GM19193 (cell line): ENCODE data around the gene ST3GAL3.

ENCODE experiments used
- POLR2A ChIP-seq: IDR thresholded peaks from 4 replicates; pipeline ENCODE4 v1.6.1; 2011; ENCODE audit not compliant: insufficient read depth, insufficient read length; ENCODE audit errors: extremely low read depth

The ST3GAL3 gene

DNA sequence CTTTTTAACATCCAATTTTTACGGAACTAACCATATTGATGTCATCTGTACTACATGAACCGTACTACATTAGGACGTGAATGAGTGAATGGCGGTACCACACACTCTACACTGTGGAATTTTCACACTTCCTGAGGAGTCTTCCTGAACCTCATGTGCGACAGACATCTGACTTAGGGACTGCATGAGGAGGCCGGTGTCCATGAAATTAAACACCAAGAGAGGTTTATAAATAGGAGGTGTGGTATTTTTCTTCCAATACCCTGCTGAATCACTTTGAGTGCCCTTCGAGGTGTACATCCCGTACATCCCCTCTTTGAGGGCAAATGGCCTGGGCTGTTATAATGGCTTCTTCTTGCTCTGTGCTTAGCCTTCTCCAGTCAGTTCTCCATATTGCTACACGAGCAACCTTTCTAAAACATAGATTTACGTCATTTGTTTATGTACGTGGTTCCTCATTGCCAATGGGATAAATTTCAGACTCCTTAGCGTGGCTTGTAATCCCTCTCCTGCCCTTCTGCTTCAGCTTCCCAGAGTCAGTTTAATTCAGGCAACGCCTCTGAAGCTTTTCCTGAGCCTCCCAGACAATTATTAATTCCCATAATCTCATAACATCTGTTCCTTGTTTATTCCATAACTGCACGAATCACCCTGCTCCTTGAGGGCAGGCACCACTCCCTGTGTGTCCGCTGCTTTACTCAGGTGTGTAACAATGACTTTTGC, 9.4 kb downstream of the ST3GAL3 start:
- TF ChIP-seq POLR2A: no peak

DNA sequence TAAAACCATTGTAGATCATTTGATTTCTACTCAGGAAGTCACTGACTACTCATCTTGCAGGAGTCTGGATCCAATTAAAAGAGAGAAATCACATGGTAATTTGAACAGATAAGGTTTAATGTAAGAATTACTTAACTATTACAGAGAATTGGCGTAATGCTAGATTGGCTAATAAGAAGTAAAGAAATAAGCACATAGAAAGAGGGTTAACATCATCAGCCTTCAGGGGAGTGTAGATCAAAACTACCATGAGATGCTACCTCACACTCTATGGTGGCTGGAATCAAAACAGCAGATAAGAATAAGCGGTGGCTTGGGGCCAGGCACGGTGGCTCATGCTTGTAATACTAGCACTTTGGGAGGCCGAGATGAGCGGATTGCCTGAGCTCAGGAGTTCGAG, 11.7 kb downstream of the ST3GAL3 start:
- no peak for TF ChIP-seq POLR2A

DNA sequence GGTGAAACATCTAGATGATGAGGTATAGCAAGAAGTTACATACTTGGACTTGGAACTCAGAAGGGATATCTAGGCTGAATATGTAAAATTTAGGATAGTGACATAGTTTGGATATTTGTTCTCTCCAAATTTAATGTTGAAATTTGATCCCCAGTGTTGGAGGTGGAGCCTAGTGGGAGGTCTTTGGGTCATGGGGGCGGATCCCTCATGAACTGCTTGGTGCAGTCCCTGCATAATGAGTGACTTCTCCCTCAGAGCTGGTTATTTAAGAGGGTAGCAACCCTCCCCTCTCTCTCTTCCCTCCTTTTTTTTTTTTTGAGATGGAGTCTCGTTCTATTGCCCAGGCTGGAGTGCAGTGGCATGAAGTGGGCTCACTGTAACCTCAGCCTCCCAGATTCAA, 15.5 kb downstream of the ST3GAL3 start:
- no peak for TF ChIP-seq POLR2A

DNA sequence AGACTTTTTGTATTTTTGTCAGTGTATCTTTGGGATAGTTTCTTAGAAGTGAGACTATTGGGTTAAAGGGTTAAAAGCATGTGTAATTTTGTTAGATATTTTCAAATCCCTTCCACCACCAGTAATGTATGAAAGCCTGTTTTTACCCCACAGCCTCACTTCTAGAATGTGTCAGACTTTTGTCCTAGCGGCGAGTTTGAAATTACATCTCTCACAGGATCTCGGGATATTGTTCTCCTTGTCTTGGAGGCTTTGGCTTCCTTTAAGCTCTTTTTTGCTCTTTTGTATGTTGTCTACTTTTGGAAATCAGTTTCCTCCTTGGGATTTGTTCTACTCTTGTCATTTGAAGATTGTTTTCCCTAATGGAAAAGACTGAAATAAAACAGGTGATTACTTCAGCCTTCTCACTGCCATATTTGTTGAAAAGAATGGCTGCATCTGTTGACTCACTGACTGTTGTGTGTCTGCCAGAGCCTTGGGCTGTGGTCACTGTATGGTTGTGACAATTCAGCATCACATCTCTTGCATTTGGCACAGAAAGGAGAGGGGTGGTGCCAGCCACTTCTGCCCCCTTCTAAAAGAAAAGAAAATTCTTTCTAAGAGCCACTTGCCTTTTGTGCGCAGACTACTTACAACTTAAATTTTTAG, 22.6 kb downstream of the ST3GAL3 start:
- TF ChIP-seq POLR2A: no peak

DNA sequence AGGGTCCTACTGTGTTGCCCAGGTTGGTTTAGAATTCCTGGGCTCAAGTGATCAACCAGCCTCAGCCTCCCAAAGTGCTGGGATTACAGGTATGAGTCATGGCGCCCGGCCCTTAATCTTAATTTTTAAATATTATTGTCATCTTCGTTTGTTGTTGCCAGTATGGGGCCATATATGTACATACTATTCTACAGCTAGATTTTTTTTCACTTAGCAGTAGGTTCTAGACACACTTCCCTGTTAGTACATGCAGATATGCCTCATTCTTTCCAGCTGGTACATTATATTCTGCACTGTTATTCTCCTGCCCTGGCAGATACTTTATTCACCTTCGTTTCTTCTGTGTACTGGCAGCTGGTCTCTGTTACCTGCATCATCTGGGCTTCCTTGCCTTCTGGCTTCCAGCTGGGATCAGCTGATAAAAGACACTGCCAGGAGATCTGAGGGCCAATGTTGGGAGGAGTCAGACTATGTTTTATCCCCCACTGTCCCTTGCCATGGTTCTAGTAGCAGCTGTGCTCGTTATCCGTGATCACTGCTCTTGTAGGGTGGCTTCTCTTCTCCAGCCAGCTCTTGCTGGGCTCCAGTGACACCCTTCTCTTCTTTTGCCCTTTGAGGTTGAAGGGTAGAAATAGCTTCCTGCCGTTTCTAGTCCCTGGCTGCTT, 24.7 kb downstream of the ST3GAL3 start:
- no peak for TF ChIP-seq POLR2A

DNA sequence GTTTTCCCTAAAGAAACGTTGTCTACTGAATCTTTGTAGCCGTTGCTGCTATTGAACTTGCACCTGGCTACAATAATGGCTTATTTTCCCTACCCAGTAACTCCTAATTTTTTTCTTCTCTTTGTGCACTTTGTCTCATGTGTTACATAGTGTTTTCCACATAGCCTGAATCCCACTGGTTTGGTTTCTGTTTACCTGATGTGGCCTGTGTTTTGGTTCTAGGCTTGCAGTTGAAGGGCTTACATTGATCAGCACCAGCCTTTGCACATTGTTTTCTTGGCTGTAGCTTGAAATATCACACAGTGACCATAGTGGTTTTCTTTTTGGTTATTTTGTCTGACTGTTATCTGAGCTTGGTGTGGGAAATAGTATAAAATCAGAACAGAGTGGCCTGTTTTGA, 29.5 kb downstream of the ST3GAL3 start:
- TF ChIP-seq POLR2A: no peak

DNA sequence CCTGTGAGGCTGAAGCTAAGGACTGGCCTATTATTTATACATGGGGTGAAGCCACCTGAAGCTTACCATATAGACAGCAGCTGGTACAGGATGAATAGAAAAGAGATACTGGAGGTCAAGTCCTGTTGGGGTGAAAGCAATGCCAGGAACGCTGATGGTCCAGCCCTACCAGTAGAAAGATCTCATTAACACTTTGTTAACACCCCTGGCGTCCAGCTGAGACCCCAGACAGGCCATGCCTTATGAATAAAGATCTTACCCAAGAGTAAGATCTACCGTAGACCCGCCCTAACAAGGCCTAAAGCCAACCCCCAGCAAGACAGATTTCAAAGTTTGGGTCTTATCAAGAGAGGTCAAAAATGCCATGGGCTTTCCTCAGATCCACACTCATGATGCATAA, 34.7 kb downstream of the ST3GAL3 start:
- no peak for TF ChIP-seq POLR2A

DNA sequence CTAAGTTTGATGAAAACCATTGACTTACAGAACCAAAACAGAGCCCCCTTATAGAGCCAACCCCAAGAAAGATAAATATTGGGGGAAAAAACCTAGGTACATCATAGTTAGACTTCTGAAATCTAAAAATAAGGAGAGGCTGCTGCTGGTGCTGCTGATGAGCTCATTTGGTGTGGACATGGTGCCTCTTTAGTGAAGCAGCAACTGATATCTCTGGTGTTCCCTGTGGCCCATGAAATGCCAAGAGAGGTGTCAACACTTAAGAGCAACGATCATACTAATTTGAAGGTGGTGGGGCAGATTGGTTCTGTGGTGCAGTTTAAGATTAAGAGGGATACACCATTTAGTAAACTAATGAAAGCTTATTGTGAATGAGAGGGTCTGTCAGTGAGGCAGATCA, 35.9 kb downstream of the ST3GAL3 start:
- no peak for TF ChIP-seq POLR2A

DNA sequence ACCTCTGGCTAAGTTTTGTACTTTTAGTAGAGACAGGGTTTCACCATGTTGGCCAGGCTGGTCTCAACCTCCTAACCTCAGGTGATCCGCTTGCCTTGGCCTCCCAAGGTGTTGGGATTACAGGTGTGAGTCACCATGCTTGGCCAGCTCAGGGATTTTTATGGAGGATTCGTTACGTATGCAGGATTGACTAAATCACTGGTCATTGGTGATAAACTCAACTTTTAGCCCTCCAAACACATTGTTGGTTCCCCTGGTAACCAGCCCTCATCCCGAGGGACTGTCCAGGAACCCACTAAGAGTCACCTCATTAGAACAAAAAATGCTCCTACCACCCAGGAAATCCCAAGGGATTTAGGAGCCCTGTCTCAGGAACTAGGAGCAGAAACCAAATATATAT, 40.4 kb downstream of the ST3GAL3 start:
- TF ChIP-seq POLR2A: no peak

DNA sequence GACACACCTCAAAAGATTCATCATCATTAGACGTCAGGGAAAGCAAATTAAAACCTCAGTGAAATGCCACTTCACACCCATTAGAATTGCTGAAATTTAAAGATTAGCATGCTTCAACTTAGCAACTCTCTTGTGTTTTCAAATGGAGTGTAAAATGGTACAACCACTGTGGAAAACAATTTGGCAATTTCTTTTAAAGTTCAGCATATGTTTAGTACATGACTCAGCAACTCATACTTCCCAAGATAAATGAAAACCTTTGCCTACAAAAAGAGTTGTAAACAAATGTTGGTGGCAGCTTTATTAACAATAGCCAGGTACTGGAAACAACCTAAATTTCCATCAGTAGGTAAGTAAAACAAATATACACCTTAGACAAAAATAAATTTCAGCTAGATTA, 42.7 kb downstream of the ST3GAL3 start:
- no peak for TF ChIP-seq POLR2A

DNA sequence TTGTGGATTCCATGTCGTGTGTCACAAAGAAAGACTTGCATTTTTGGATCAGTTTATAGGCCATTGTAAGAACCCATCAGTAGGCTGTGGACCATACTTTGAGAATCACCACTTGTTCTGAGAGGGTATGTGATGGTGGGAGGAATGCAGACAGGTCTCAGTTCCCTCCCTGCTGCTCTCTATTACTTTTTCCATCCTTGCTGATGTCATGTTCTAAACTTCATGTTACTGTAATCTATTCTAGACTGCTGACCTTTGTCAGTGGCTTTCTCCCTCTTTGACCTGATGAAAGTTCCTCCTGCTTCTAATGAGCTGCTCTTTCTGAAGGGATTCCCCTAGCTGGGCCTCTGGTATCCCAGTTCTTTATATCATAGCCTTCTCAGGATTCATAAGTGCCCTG, 46.1 kb downstream of the ST3GAL3 start:
- no peak for TF ChIP-seq POLR2A

DNA sequence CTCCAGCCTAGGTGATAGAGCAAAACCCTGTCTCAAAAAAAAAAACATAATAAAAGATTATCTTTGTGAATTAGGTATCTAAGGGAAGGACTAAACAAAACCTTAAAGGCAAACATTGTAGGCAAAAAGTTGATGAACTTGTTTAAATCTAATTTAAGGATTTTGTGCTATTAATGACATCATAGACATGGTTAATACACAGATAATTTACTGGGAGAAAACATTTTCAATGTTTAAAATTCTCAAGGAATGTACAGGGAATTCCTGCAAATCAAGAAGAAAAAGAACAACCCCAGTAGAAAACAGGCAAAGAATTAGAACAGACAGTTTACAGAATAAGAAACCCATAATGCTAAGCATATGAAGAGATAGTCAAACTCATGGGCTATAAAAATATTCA, 47.6 kb downstream of the ST3GAL3 start:
- TF ChIP-seq POLR2A: no peak

DNA sequence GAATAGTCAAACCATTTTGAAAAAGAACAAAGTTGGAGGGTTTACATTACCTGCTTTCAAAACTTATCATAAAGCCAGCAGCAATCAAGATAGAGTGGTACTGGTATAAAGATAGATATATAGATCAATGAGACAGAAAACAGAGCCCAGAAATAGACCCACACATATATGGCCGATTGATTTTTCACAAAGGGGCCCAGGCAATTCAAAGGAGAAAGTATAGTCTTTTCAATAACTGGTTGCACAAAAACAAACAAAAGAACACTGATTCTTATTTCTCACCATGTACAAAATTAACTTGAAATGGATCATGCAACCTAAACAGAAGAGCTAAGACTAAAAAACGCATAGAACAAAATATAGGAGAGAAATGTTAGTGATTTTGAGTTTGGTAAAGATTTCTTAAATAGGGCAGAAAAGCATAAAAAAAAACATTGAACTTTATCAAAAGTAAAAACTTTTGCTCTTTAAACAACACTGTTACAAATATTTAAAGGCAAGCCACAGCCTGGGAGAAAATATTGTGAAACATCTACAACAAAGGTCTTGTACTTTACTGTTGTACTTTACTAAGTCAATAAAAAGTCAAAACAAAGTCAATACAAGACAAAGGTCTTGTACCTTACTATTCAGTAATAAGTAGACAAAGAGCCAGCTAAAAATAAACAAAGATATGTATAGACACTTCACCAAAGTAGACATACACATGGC, 50.2 kb downstream of the ST3GAL3 start:
- TF ChIP-seq POLR2A: no peak

DNA sequence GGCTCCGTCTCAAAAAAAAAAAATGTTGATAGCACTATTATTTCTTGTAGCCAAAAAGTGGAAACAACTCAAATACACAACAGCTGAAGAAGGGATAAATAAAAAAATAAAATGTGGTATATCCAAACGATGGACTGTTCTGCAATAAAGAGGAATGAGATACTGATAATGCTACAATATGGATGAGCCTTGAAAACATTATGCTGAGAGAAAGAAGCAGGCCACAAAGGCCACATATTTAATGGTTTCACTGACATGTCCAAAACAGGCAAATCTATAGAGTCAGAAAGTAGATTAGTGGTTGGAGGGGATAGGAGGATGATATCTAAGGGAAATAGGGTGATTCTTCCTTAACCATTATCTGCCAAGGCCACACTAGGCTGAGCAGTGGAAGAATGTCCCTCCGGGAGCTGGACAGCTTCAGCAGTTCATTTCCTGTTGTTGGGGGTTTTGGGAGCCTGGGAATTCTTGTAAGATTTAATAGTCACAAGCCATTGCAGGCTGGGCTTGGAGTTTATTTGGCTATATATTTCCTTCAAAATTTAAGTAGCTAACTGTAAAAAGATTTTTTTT, 53.5 kb downstream of the ST3GAL3 start:
- TF ChIP-seq POLR2A: no peak

DNA sequence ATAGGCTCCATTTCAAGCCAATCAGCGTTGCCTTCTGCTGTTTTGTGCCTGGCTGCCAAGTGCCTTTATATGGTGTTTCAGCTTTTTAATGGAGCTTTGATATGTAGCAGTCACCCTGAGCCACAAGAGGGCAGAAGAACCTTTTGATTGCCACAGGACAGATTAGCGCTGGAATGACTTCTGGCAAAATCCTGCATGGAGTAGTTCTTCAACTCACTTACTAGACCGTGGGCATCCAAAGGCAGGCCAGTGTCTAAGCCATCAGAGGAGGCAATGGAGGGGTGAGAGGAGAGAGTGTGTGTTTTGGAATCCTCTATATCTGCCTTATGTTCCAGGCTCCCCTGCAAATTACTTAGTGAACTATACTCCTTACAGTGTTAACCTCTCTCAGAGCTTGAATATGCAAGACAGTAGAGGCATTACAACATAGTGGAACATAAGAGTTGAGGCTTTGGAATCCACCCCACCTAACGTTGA, 56.2 kb downstream of the ST3GAL3 start:
- TF ChIP-seq POLR2A: no peak
